GM13976 (cell line): ENCODE results near the gene PDE4D.

Experiments used
- DNase-seq: peaks from one replicate; pipeline ENCODE4 v3.0.0; 2012; ENCODE audit warnings: low spot score
- in situ Hi-C: fragments of 300-500 bp; cut with MboI; formaldehyde crosslinking; loops from one replicate; pipeline ENCODE4 v1.12.0; 2022; ENCODE audit warnings: low sequenced_read_pairs, mixed read lengths, inconsistent platforms; ENCODE audit not compliant: unreplicated experiment
- TF ChIP-seq, protein P1 (sequence below): IDR thresholded peaks from 2 replicates; pipeline ENCODE4 v1.5.1; 2012; ENCODE audit warnings: borderline replicate concordance, mild to moderate bottlenecking; ENCODE audit not compliant: insufficient read depth; ENCODE audit errors: extremely low read depth, missing control alignments, control extremely low read depth

The PDE4D gene

GRCh38 chr5:58940446-58940845 is 953.1 kb downstream of the PDE4D start:
- TF ChIP-seq, protein P1, sequence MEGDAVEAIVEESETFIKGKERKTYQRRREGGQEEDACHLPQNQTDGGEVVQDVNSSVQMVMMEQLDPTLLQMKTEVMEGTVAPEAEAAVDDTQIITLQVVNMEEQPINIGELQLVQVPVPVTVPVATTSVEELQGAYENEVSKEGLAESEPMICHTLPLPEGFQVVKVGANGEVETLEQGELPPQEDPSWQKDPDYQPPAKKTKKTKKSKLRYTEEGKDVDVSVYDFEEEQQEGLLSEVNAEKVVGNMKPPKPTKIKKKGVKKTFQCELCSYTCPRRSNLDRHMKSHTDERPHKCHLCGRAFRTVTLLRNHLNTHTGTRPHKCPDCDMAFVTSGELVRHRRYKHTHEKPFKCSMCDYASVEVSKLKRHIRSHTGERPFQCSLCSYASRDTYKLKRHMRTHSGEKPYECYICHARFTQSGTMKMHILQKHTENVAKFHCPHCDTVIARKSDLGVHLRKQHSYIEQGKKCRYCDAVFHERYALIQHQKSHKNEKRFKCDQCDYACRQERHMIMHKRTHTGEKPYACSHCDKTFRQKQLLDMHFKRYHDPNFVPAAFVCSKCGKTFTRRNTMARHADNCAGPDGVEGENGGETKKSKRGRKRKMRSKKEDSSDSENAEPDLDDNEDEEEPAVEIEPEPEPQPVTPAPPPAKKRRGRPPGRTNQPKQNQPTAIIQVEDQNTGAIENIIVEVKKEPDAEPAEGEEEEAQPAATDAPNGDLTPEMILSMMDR = no peak
- DNase-seq = no peak
- in situ Hi-C loops = no loop called here

GRCh38 chr5:58939664-58940063 is 953.9 kb downstream of the PDE4D start:
- no peak for DNase-seq
- in situ Hi-C loops = no loop called here
- TF ChIP-seq, protein P1 = no peak

DNA sequence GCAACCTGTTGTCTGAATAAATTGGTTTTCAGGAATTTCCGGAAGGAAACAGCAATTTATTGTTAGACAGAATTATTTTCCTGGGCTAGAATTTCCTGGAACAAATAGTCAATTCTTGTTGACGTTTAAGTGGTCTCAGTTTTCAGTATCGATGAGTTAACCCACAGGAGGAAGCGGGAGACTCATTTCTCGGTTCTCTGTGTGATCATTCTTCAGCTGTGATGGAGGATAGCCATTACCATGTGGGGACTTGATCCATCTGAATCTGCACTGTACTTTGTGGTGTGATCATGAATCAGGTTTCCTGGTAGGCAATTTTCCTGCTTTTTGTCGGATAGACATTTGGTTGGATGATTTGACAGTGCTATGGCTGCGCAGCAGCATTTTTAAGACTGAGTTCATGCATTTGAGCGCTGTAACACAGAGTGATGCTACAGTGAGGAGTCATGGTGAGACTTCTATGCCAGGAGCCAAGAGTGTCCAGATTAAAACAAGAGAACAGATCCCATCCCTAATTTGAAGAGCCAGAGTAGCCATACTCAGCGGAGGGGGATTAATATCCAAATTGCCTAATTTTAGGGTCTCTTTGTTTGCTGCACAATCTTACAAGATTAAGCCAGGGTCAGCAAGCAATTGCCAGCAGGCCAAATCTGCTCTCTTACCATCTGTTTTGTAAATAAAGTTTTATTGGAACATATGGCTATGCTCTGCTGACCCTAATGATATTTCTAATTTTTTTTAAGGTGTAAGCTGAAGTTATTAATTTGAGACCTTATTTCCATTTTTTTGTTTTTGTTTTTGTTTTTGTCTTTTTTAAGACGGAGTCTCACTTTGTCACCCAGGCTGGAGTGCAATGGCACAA is 954.7 kb downstream of the PDE4D start:
- TF ChIP-seq, protein P1 = no peak
- in situ Hi-C loops = no loop called here
- no peak for DNase-seq

DNA sequence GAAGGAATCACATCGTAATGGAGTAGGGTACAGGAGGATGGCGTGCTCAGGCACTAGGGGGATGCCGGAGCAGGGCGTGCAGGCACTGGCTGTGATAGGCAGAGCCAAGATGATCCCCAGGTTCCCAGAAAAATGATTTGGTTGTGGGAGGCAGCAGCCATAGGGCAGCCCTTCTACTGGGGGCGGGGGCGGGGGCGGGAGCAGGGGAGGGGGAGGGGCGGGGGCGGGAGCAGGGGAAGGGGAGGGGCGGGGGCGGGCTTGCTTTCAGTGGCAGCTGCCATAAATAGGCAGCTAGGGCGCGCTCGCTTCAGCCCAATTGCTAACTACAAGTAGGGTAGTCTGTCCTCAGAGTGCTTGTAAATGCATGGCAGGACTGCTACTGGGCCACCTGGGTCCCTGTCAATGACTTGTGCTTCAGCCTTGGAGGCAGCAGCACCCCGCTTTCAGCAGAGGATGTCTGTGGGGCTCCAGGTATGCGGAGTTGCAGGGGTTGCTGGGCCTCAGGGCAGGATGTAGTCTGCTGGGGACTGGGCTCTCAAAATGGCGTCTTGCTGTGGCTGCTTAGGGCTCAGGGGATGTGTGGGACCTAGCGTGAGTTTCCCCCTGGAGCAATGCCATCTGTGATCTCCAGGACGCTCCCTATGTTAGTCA is 956.4 kb downstream of the PDE4D start:
- no peak for DNase-seq
- TF ChIP-seq, protein P1 = no peak
- in situ Hi-C loops = no loop called here

DNA sequence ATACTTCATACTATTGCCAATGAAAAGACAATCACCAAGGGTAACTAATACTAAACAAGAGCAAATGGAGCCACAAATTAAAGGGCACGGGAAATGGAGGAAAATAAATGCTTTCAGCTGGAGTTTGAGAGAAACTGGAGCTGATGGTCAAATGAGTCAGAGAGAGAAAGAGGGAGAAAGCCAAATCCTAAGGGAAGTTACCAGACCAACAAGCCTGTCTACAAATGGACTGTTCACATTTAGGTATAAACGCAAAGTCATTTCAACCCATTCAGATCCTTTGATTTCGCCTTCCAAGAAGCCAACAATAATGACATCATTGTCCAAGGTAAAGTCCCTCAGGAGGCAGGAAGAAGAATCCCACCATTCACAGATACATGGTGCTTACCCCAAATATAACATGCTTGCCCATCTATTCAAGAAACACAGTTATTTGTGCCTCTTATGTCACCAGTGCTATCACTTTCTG is 958.9 kb downstream of the PDE4D start:
- DNase-seq = no peak
- TF ChIP-seq, protein P1 = no peak
- in situ Hi-C loops = no loop called here

- TF ChIP-seq, protein P1 = no peak
- no peak for DNase-seq
- in situ Hi-C loops = no loop called here
Observed at GRCh38 chr5:58933891-58934628, 959.5 kb downstream of the PDE4D start.
